HL-60 (cell line): Measurements from ENCODE around the gene AMMECR1.

Source experiments
- DNase-seq, 2 experiments: peaks; one replicate each; pipeline ENCODE4 v3.0.0-alpha.2; 2010 to 2020; ENCODE audit warnings: low read depth in 1 of 2, low spot score in 1 of 2
- H3K27ac ChIP-seq: fragments of 250-450 bp; sonication (Bioruptor Pico); replicated peaks from 2 replicates; pipeline ENCODE4 v1.5.1; 2020; ENCODE audit warnings: mild to moderate bottlenecking, moderate library complexity
- H3K27me3 ChIP-seq: fragments of 250-450 bp; sonication (Bioruptor Pico); 2 replicates; pipeline ENCODE4 v1.5.1; 2021; ENCODE audit warnings: mild to moderate bottlenecking, moderate library complexity; ENCODE audit not compliant: insufficient read depth, poor library complexity, severe bottlenecking
- H3K4me3 ChIP-seq: replicated peaks from 2 replicates; pipeline ENCODE4 v1.5.1; 2011; ENCODE audit warnings: mild to moderate bottlenecking, control low read depth, low read length; ENCODE audit not compliant: insufficient read depth
- GABPA ChIP-seq: IDR thresholded peaks from 2 replicates; pipeline ENCODE4 v1.6.1; 2012; ENCODE audit warnings: low read depth
- POLR2AphosphoS5 ChIP-seq: IDR thresholded peaks from 2 replicates; pipeline ENCODE4 v1.6.1; 2012; ENCODE audit warnings: low read depth
- SPI1 ChIP-seq: IDR thresholded peaks from 2 replicates; pipeline ENCODE4 v1.6.1; 2012; ENCODE audit warnings: low read depth, mild to moderate bottlenecking, borderline replicate concordance
- TF ChIP-seq, protein P1 (sequence below): IDR thresholded peaks from one replicate; pipeline ENCODE4 v1.5.1; 2011; ENCODE audit warnings: low read length, control low read depth, inconsistent platforms; ENCODE audit not compliant: insufficient read depth
- TF ChIP-seq, protein P2 (sequence below): IDR thresholded peaks from 2 replicates; pipeline ENCODE4 v1.6.1; 2012; ENCODE audit warnings: low read depth; ENCODE audit not compliant: insufficient replicate concordance

Gene AMMECR1

DNA sequence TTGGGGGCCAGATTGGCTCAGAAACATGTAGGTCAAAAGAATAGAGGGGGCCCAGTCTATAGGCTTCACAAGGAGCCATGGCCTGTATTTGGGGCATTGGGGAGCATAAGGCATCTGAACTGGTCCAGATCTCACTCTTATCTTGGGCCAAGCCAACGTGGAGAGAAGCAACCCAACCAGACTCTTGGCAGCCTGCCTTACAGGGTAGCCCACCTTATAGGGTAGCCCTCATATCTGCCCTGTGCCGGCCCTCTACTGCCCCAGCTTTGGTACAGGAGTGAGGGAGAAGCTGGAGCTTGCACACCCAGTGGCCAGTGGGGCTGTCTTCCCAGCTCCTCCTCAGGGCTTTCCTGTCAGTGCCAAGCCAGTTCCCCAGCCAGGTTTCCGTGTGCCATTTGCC is 142.2 kb downstream of the AMMECR1 start:
- no peak overlapping the region for H3K4me3 ChIP-seq
- no peak for DNase-seq
- TF ChIP-seq, protein P1, sequence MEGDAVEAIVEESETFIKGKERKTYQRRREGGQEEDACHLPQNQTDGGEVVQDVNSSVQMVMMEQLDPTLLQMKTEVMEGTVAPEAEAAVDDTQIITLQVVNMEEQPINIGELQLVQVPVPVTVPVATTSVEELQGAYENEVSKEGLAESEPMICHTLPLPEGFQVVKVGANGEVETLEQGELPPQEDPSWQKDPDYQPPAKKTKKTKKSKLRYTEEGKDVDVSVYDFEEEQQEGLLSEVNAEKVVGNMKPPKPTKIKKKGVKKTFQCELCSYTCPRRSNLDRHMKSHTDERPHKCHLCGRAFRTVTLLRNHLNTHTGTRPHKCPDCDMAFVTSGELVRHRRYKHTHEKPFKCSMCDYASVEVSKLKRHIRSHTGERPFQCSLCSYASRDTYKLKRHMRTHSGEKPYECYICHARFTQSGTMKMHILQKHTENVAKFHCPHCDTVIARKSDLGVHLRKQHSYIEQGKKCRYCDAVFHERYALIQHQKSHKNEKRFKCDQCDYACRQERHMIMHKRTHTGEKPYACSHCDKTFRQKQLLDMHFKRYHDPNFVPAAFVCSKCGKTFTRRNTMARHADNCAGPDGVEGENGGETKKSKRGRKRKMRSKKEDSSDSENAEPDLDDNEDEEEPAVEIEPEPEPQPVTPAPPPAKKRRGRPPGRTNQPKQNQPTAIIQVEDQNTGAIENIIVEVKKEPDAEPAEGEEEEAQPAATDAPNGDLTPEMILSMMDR = no peak
- peak overlapping the region; percentile 32 for H3K27ac ChIP-seq
- no peaks in the 10 kb centered on the region for H3K27me3 ChIP-seq

DNA sequence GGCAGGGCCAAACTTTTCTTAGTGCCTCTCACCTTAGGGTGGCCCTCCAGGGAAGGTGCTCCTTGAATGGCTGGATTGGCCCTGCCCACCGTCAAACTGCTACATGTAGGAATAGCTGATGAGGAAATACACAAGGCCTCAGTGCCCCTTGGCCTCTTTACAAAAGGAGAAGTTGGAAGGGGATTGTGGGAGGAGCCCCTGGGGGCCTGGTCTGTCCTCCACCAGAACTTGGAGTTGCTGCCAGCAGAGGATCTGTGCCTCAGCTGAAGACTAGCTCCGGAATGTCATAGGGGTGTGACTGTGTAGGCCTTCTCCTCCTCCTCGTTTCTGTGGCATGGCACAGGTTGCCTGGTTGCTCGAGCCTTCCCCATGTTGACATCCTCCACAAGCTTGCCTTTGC is 142.7 kb downstream of the AMMECR1 start:
- TF ChIP-seq, protein P2, sequence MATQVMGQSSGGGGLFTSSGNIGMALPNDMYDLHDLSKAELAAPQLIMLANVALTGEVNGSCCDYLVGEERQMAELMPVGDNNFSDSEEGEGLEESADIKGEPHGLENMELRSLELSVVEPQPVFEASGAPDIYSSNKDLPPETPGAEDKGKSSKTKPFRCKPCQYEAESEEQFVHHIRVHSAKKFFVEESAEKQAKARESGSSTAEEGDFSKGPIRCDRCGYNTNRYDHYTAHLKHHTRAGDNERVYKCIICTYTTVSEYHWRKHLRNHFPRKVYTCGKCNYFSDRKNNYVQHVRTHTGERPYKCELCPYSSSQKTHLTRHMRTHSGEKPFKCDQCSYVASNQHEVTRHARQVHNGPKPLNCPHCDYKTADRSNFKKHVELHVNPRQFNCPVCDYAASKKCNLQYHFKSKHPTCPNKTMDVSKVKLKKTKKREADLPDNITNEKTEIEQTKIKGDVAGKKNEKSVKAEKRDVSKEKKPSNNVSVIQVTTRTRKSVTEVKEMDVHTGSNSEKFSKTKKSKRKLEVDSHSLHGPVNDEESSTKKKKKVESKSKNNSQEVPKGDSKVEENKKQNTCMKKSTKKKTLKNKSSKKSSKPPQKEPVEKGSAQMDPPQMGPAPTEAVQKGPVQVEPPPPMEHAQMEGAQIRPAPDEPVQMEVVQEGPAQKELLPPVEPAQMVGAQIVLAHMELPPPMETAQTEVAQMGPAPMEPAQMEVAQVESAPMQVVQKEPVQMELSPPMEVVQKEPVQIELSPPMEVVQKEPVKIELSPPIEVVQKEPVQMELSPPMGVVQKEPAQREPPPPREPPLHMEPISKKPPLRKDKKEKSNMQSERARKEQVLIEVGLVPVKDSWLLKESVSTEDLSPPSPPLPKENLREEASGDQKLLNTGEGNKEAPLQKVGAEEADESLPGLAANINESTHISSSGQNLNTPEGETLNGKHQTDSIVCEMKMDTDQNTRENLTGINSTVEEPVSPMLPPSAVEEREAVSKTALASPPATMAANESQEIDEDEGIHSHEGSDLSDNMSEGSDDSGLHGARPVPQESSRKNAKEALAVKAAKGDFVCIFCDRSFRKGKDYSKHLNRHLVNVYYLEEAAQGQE = no peak
- peak; percentile 6; the same call in 1 of the 2 replicates for TF ChIP-seq SPI1
- Histone ChIP-seq H3K27ac (peak overlapping the region; percentile 32), H3K27me3 (no peaks in the 10 kb centered on the region), H3K4me3 (no peak overlapping the region)
- peak in 1 of 2 experiments; percentile 81 for DNase-seq

DNA sequence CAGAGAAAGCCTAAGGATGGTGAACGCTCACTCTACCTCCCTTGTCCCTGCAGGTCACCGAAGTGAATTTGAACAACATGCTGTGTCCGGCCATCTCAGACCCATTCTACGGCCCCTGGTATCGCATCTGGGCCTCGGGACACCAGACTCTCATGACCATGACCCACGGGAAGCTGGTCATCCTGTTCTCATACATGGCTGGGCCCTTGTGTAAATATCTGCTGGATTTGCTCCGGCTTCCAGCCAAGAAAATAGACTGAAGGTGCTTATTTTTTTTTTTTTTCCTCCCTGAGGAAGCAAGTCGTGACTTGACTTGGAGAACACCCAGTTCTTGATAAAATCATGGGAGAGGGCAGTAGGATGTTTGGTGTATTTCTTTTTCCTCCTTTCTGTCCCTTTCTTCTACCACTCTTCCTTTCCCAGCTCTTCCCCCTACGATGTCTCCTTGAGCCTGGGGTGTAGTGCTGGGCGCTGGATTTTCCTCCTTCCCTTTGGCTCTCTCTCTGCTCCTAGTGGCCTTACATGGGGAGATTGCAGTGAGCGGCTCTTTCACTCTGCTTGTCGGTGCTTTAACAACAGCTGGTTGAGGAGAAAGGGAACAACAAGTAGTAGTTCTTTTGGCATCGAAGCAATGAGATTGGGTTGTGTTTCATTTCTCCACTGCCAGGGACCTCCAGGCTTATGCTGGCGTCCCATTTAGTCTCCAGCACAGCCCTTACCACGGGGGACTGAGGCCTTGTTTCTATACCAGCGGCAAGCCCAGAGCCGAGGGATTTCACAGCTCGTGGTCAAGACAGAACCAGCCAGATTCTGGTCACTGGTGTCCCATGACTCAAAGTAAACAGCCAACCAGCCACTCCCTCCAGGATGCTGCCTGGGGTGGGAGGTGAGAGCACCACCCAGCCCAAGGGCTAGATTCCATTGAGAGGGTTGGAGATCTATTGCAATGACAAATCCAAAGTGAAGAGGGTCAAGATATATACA is 144.4 kb downstream of the AMMECR1 start:
- TF ChIP-seq GABPA (no peak), SPI1 (no peak), POLR2AphosphoS5 (no peak)
- TF ChIP-seq, protein P2 = no peak
- TF ChIP-seq, protein P1 = no peak

DNA sequence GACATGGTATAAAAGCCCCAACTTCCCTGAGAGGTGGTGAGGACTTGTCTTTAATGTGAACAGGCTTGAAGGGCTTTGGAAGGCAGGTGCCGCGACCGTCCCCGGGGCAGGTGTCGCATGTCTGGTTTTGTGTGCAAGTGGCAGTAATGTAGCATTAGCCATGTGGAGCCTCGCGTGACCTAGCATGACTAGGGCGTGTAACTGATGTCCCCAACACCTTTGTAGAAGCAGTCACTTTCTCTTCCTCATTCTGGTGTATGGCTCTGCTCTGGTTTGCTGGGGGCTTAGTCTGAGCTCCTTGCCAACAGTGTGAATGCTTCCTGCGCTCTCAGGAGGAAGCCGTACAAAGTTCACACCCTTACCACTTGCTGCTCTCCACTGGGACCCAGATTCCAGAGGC is 145.7 kb downstream of the AMMECR1 start:
- TF ChIP-seq SPI1 = no peak
- TF ChIP-seq, protein P1 = no peak
- TF ChIP-seq POLR2AphosphoS5 = no peak
- TF ChIP-seq, protein P2 = no peak
- TF ChIP-seq GABPA = no peak
- Histone ChIP-seq H3K27ac (no peak overlapping the region), H3K27me3 (no peaks in the 10 kb centered on the region), H3K4me3 (no peak overlapping the region)
- no peak for DNase-seq

More for the DNA sequence above, 144.4 kb downstream of the AMMECR1 start:
- Histone ChIP-seq H3K4me3 (no peak overlapping the region), H3K27ac (no peak overlapping the region), H3K27me3 (no peaks in the 10 kb centered on the region)
- DNase-seq = no peak
